Cardiac fibroblast (primary cell): ENCODE data around the gene LRRC63.
"Not testable (repeated sequence)": the region's sequence is repeated elsewhere in the genome, so short reads cannot be mapped to it uniquely, and the experiment has no call there.

Experiments used
- DNase-seq, 2 donors: peaks; one replicate each; pipeline versions ENCODE4 v3.0.0 to v3.0.0-alpha.2; 2010; ENCODE audit warnings: low read depth in 2 of 2
- H3K4me3 ChIP-seq, 2 donors: replicated peaks in 1 of 2; 1 replicate in 1 of 2; 2 replicates in 1 of 2; pipeline ENCODE4 v1.5.1; 2011; ENCODE audit warnings: low read depth in 2 of 2, low read length in 2 of 2, mild to moderate bottlenecking in 2 of 2, moderate library complexity in 1 of 2
- TF ChIP-seq, protein P1 (sequence below): IDR thresholded peaks from one replicate; pipeline ENCODE4 v1.5.1; 2011; ENCODE audit warnings: low read depth, mild to moderate bottlenecking, low read length, inconsistent platforms

Gene LRRC63

DNA sequence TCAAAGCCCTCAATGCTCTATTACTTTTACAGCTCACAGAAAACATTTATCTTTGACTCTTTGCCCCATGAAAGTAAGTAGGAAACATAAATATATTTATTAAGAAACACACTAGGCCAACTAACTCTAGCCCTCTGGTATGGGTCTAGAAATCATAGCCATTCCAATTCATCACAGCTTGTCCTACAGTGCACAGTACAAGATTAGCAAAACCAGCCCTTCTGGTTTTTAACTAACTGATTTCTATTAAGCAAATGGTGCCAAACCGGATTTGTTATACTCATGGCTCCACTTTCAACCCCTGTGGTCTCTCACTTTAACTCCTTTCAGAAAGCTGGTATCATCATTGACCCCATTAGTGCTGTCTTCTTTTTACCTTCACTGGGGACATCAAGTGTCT, 5.6 kb upstream of the LRRC63 start:
- TF ChIP-seq, protein P1, sequence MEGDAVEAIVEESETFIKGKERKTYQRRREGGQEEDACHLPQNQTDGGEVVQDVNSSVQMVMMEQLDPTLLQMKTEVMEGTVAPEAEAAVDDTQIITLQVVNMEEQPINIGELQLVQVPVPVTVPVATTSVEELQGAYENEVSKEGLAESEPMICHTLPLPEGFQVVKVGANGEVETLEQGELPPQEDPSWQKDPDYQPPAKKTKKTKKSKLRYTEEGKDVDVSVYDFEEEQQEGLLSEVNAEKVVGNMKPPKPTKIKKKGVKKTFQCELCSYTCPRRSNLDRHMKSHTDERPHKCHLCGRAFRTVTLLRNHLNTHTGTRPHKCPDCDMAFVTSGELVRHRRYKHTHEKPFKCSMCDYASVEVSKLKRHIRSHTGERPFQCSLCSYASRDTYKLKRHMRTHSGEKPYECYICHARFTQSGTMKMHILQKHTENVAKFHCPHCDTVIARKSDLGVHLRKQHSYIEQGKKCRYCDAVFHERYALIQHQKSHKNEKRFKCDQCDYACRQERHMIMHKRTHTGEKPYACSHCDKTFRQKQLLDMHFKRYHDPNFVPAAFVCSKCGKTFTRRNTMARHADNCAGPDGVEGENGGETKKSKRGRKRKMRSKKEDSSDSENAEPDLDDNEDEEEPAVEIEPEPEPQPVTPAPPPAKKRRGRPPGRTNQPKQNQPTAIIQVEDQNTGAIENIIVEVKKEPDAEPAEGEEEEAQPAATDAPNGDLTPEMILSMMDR: no peak
- DNase-seq: no peak
- H3K4me3 ChIP-seq: no peak overlapping the region

DNA sequence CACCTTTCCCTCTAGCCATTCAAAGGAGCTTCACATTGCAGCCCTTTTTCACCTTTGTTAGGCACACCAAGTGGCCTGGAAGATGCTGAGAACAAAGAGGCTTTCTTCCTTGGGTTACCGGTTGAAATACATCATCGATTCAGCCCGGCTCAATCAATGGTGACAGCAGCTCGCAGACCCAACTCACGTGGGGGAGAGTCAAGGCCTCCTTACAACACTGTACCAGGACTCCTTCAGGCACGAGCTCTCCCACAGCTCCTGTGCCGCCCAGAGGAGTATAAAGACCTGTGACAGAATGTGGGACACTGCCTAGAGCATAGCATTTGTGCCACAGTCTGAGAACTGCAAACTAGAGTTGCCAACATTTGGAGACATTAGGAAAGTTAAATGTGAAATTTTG, 3.9 kb upstream of the LRRC63 start:
- TF ChIP-seq, protein P1: no peak
- H3K4me3 ChIP-seq: no peak overlapping the region
- no peak for DNase-seq

DNA sequence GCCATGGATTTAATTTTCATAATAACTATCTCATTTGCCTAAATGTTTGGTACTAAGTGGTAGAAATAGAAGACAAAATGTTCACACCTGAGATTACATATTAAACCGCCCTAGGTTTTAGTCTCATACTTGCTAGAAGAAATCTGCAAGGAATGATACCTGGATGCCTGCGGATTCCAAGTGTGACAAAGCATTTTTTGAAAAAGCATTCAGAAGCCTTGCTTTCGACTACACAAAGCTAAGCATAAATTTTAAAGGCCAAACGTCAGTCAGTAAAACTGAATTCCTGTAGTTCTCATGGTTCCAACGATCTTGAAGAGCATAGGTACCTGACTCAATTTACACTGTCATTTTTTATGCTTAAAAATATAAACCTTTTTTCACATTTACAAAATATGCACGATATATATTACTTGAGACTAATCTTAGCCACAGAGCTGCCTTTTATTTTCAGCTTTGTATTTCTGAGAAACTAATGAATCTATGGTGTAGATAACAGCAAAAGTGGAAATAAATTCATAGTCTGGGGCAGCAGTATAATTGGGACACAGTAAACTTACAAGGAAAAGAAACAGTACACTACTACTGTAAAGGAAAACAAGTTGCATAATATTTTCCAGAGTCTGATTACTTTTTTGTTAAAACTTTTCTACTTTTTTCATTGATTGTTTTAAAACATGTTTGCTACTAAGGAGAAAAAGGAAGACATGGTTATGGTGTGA, 1.2 kb upstream of the LRRC63 start:
- DNase-seq: no peak
- TF ChIP-seq, protein P1: no peak
- no peak overlapping the region for H3K4me3 ChIP-seq

DNA sequence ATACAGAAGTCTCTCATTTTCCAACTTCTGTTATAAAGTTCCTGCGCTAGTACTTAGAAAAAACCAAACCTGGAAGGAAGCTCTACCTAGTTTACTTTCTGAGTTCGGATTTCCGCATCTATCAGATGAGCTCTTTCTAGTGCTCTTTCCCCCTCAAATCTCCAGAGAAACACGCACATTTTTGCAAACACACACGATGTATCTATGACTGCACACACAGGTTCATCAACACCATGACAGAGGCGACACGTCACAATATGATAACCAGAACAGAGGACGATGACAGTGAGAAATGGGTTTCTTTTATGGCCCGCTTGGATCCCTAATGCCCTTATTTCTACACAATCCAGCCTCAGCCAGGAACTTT, 629 bp upstream of the LRRC63 start:
- TF ChIP-seq, protein P1: no peak
- peak overlapping the region; percentile 13 to 56 for H3K4me3 ChIP-seq
- peak in 1 of 2 donors; percentile 13 for DNase-seq

DNA sequence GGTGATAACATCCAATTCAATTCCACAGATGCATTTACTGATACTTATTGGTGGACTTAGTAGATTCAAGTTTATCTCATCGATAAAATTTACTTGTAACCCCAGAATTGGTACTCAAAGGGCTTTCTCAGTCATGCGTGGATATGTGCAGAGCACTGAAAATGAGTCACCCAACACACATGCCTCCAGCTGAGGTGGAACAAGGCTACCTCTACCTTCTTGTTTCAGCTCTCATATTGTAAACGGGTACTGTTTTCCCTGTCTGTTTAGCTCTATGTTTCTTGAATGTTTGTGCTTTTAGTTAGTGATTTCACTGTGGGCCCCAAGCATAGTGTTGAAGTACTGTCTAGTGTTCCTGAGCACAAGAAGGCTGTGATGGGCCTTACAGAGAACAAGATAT, 1.5 kb downstream of the LRRC63 start:
- TF ChIP-seq, protein P1: no peak
- no peak overlapping the region for H3K4me3 ChIP-seq
- DNase-seq: no peak

DNA sequence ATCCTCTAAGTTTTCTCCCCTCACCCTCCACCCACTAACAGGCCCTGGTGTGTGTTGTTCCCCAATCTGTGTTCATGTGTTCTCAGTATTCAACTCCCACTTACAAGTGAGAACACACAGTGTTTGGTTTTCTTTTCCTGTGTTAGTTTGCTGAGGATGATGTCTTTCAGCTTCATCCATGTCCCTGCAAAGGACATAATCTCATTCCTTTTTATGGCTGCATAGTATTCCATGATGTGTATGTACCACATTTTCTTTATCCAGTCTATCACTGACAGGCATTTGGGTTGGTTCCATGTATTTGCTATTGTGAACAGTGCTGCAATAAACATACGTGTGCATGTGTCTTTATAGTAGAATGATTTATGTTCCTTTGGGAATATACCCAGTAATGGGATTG, 3.0 kb downstream of the LRRC63 start:
- not testable (repeated sequence) for DNase-seq

DNA sequence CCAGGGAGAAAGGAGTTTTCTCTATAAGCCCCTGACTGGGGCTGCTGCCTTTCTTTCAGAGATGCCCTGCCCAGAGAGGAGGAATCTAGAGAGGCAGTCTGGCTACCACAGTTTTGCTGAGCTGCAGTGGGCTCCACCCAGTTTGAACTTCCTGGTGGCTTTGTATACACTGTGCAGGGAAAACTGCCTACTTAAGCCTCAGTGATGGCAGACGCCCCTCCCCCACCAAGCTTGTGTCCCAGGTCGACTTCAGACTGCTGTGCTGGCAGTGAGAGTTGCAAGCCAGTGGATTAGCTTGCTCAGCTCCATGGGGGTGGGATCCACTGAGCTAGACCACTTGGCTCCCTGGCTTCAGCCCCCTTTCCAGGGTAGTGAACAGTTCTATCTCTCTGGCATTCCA, 8.5 kb downstream of the LRRC63 start:
- not testable (repeated sequence) for H3K4me3 ChIP-seq

More for the DNA sequence above, 3.0 kb downstream of the LRRC63 start:
- not testable (repeated sequence) for H3K4me3 ChIP-seq

DNA sequence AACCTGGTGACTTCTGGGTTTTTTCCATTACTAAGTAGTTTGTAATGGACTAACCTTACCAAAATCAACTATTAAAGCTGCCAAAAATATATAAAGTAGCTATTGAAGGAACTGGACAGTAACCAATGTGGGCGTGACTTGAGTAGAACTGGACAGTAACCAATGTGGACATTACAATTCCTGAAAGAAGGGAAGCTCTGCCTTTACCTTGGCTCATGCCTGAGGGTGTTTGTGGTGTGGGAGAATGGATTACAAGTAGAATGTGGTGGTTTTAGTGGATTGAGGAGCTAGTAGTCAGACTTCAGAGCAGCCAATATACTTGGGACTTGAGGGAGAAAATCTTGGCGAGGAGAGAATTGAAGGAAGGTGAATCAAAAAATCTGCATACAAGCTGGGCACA, 17.5 kb downstream of the LRRC63 start:
- H3K4me3 ChIP-seq: no peak overlapping the region
- TF ChIP-seq, protein P1: no peak
- DNase-seq: no peak

More for the DNA sequence above, 8.5 kb downstream of the LRRC63 start:
- not testable (repeated sequence) for DNase-seq
